Measurements from ENCODE around the gene LYRM4.

Gene LYRM4

DNA sequence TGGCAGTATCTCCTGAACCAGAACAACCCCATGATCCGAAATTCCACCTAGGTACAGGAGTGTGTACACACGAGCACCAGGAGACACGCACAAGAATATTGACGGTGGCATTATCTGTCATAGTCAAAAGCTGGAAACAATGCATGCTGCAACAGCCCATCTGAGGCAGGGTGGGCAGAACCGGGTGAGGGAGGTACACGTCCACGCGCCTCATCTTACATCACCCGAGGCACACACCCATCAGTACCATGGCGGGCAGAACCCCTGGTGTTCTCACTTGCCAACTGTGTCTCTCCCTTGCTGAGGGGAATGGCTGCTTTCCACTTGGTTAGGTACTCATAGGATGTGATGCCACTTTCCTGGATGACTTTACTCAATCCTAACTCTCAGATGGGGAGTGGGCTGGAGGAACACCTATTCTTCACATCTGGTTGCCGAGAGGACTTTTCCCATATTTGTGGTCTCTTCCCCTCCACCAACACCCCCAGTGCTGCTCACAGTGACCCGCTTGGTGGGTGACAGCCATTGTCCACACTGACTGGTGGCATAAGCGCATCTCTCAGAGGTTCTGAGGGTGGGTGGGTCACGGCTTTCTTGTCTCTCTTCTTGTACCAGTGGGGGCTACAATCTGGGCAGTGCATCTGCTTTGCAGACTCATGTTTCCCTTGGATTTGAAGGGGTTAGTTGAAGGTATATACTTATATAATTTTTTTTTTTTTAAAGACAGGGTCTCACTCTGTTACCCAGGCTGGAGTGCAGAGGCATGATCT, 162.1 kb downstream of the LYRM4 start:
- no peak for DNase-seq (ENCODE audit: low spot score)

DNA sequence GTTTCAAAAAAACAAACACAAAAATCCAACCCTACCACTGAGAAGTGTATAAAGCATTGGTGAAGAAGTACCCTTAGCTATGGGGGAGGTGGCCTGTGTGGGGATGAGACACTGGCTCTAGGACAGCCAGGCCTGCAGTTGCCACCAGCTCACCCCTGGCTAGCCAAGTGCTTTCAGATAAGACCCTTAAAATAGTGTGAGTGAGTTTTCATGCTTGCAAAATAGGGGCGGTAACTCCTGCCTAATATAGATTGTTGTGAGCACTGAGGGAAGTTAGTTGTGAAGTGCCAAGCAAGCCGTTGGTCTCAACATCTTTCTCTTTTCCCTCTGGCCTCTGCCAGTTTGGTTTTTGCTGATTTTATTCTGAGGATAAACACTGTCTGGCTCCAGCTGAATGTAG, 164.3 kb downstream of the LYRM4 start:
- DNase-seq (ENCODE audit: low spot score) = no peak

DNA sequence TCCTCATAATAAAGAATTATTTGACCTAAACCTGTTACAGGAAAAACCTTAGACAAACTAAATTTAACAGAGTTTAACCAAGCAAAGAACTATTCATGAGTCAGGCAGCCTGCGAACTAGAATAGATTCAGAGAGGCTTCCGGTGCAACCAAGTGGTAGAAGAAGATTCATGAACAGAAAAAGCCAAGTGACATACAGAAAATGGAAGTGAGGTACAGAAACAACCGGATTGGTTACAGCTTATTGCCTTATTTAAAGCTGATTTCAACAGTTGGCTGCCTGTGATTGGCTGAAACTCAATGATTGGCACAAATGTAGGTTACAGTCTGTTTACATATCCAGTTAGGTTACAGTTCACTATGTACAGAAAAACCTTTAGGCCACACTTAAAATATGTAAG, 165.5 kb downstream of the LYRM4 start:
- DNase-seq (ENCODE audit: low spot score) = no peak

GRCh38 chr6:5094327-5094726, 166.4 kb downstream of the LYRM4 start:
- no peak for DNase-seq (ENCODE audit: low spot score)

DNA sequence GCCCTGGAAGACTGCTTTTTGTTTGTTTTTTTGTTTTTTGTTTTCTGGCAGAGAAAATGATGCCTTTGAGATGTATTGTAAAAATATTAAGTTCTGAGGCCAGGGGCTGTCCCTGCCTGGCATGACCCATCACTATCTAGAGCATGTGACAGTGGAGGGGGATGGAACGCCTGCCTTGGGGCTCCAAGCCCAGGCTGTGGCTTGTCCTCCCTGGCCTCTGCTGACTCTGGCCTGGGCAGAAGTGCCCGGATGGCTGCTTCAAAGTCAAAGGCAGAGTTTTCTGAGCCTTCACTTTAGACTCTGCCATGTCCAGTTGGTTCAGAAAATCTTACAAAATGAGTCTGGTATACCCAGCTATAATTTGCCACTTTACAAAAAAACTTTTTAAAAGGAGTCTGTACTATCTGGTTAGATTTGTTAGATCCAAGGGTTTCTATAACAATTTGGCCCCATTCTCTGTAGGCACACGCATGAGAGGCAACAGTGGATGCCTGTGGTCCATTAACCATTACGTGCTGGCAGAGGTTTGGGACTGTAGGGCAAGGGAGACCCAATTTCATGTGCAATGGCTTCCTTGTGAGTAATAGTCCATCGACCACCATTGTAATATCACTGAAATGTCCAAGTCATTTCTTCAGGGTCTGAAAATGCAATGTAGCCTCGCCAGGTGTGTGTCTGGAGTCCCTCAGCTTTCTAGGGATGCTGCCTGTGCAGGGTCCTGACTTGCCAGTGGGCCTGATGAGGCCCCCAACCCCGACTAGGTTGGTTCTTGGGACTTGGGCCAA, 167.3 kb downstream of the LYRM4 start:
- DNase-seq (ENCODE audit: low spot score) = no peak

DNA sequence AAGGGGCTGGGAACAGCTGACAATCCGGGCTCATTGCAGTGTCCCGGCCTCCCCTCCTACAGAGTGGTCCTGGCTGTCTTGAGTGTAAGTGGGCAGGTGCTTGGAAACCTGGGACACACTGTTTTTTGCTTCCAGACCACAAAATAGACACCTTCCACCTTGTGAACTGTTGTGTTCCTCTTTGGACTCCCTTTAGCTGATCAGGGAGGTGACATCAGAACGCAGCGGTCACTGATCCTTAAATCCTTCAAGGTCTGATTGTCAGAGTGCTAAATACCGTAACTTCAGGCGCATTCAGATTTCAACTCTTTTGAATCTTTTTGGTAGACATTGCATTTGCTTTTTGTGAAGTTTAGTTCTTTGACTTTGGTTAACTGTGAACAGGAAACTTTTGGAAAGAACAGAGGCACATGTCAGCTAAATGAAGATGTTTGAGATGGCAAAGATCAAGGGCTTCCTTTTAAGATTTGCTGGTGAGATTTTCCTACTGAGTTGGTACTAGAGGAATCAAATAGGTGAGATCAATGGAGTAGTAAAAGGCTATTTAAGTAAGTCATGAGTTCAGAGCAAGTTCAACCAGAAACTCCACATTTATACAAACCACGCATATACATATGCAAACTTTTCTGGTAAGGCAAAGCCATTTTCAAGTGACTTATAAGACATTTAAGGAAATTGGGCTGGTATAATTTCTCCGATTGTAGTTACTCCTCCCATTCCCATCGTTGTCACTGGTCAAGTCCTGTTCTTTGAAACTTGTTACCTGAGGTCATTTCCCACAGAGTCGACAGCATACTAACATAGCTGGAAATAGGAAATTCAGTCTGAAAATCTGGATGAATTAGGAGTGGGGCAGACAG, 169.3 kb downstream of the LYRM4 start:
- no peak for DNase-seq (ENCODE audit: low spot score)

DNA sequence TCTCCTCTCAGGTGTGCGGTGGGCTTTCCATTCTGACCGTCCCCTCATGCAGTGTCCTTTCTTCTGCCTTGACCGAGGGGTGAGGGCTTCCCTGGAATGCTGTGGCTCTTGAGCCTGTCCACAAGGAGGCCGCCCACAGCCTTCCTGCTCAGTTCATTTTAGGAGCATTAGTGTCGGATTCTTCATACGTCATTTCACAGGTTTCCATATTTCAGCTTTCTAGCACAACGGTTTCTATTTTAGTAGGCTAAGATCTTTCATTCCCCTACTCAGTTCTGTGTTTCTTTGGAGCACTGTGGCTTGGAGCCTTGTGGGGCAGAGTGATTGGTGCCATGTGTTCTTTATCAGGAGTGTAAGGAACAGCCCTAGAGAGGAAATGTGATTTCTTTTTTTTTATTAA, 170.1 kb downstream of the LYRM4 start:
- DNase-seq (ENCODE audit: low spot score) = no peak

DNA sequence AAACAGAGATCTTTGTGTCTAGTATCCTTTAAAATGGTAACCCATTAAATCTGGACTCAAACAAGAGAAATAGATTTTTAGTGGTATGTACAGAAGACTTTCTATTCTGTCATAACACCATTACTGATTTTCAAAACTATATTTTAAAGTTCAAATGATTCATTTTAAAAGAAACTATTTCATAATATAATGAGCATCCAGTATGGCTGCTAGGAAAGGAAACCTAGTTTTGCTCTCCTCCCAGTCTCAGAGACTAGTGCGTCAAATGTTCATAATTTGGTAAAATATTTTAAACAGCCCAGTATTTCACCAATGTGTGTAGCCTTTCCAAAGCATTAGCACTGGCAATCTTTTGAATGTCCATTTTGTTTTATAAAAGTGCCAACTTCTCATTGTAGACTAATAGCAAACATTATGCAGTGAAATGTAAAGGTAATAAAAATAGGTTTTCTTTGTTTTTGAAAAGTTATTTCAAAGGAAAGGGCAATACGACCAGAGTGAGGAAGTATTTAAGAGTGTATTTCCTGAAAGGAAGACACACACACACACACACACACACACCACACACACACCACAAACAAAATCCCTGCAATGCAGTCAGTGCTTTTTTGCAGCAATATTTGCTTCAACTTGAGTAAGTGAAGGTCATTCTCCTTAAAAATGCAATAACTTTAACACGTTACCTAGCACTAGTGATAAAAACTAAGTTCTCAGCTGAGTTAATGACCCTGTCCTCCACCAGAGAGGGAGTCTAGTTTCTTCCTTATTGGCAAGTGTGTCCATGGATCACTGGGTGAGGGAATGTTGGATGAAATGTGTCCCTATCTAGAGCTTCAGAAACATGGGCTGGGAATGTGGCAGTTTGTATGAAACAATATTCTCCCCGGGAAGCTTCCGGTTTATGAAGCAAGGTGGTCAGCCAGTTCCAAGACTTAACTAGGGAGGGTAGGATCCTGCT, 171.0 kb downstream of the LYRM4 start:
- DNase-seq (ENCODE audit: low spot score) = no peak

DNA sequence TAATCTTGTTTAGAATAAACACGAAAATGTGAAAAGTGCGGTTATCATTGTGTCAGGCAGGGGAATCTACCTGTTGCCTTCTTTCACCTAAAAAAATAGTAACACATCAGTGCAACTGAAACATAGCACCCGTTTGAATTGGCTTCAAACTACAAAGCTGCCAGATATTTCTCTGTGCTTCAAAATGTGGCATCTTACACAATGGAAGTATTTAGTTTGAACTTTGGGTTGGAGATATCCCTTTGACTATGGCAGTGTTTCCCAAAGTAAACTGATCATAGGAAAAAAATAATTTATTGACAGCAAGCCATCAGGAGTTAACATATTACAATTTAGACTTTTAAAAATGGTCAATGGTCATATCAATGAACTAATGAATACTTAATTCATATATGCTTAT, 172.0 kb downstream of the LYRM4 start:
- DNase-seq (ENCODE audit: low spot score) = no peak

GRCh38 chr6:5087389-5087788, 173.4 kb downstream of the LYRM4 start:
- no peak for DNase-seq (ENCODE audit: low spot score)

DNA sequence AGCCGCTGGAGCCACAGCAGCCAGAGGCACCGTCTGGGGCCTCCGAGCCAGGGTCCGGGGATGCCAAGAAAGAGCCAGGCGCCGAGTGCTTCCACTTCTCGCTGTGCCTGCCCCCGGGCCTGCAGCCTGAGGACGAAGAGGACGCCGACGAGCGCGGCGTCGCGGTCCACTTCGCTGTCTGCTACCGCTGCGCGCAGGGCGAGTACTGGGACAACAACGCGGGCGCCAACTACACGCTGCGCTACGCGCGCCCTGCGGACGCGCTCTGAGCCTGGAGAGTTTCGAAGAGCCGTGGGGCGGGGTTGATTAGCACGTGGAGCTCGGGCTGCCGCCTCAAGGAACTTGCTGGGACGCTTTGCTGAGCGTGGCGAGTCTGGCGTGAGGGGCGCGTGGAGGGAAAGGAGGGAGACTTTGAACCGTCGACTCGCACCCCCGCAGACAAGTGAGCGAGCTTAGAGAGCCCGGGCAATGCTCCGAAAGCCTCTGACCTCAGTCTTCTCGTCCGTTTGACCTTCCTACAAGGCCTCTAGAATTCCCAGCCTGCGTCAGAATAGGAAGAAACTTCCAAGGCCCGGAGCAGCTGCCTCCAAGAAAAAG, 174.4 kb downstream of the LYRM4 start:
- DNase-seq (ENCODE audit: low spot score) = no peak

- DNase-seq (ENCODE audit: low spot score) = no peak
Observed at GRCh38 chr6:5085648-5086293, 175.0 kb downstream of the LYRM4 start.

DNA sequence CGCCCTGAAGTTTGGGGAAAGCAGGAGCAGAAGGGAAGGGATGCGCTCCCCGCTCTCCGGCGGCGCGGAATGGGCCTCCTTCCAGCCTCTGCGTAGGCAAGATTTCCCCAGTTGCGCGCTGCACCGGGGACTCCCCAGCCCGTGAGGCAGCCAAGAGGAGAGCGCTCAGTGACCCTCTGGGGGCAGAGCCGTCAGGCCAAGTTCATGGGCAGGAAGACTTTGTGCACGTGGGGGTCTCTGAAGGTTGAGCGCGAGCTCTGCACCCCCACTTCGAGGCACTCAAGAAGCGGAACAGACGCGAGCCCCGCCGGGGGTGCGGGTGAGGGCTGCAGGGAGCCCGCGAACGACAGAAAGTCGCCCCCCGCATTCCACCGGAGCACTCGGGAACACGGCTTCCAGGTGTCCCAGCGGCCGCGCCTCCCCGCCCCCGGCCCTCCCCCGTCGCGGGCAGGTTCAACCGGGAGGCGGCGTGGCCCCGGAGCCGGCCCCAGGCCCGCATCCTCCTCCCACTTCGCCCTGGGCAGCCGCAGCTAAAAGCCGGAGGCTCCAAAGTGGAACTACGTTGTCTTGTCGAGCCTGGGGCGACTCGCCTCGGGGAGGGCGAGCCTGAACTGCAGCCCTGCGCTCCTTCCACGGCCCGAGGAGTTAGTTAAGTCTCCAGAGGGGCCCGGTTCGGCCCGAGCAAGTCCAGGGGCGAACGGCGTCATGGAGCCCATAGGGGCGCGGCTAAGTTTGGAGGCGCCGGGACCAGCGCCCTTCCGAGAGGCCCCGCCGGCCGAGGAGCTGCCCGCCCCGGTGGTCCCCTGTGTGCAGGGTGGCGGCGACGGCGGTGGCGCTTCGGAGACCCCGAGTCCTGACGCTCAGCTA, 175.7 kb downstream of the LYRM4 start, which contains the start of gene PPP1R3G:
Gene PPP1R3G (plus strand): TSS at position 561 of the 867 bp plus-strand sequence. CDS start 145 bp downstream, at position 706.
- DNase-seq (ENCODE audit: low spot score) = no peak

DNA sequence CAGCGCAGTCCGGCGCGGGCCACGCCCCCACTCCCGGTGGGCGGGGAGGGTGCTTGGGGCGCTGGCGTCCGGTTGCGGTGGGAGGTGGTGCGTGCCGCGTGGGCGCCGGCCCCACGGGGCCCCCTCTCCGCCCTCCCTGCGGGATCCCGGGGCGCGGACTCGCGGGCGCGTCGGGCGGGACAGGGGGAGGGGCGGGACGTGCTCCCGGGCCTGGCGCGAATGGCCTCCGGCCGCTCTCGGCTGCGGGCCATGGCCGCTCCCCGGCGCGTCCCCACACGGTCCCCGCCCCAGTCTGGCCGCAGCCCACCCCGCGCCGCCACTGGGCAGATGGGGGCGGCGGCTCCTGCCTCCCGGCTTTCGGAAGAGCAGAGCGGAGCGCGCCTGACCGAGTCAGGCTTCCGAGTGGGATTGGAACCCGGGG, 176.4 kb downstream of the LYRM4 start:
- DNase-seq (ENCODE audit: low spot score) = no peak

DNA sequence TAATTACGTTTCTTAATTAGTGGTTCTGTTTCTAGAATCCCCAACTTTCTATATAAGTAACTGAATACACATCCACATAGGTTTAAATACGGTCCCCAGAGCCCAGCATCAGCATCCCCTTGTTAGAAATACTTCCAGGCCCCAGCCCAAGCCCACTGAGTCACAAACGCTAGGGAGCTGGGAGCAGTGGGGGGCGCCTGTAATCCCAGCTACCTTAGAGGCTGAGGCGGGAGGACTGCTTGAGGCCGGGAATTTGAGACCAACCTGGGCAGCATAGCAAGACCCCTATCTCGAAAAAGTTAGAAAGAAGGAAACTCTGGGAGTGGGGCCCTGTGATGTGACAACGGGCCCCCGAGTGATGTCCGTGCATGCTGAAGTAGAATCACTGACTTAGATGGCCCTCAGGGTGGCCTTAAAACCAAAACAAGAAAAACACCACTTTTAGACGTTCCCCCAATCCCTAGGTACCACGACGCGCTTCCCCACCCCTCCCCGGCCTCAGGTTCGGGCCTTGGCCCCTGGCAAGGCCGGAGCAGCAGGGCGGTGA, 176.9 kb downstream of the LYRM4 start:
- no peak for DNase-seq (ENCODE audit: low spot score)

DNA sequence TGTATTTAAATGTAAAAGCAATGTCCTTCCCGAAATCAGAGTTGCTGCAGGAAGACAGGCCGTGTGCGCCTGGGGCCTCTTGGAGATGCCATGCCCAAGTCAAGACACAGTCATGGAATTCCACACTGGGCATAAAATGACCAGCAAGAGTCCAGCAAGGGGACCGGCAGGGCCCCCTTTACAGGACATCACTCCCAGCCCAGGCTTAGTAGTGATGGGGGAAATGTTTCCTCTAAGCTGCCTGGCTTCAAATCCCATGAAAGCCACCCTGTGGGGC, 177.5 kb downstream of the LYRM4 start:
- no peak for DNase-seq (ENCODE audit: low spot score)

GRCh38 chr6:5082487-5083306, 178.1 kb downstream of the LYRM4 start:
- DNase-seq (ENCODE audit: low spot score) = peak; percentile 34

GRCh38 chr6:5081955-5082354, 178.8 kb downstream of the LYRM4 start:
- no peak for DNase-seq (ENCODE audit: low spot score)

Measured in COLO829 (cell line).